Endothelial cell of umbilical vein (primary cell): ENCODE data around the gene DNAAF3. TPM values are rescaled to one million over a fixed set of nuclear protein-coding genes. Genes with fewer than 3 reads are reported as not detected.

Source experiments
- BruUV-seq: library from RNA; stranded (reverse); fragments of 400-500 nt; replicated peaks from 2 replicates; lab custom pipeline; 2021; lab: Mats Ljungman, UMichigan
- CTCF ChIA-PET: fragments of 300-600, 350-600 bp; sonication (Branson Sonifier 250); formaldehyde crosslinking; loops from one replicate; lab custom pipeline; 2021; ENCODE audit warnings: antibody characterized with exemption, inconsistent platforms; lab: Charles Lee
- POLR2A ChIA-PET: fragments of 300-600, 350-600 bp; sonication (Branson Sonifier 250); formaldehyde crosslinking; loops from one replicate; lab custom pipeline; 2021; ENCODE audit warnings: antibody characterized with exemption, inconsistent platforms; lab: Charles Lee
- DNase-seq: peaks from one replicate; pipeline ENCODE4 v3.0.0-alpha.2; 2011; ENCODE audit warnings: low read depth, low spot score
- FAIRE-seq: peaks from 2 replicates; lab custom pipeline; 2011; peaks lifted over from hg19 to GRCh38; lab: Jason Lieb, UNC
- H2AFZ ChIP-seq: 2 replicates; pipeline ENCODE4 v1.6.0; 2012; ENCODE audit warnings: low read depth, low read length, control low read depth, inconsistent platforms
- H3K27ac ChIP-seq: 2 replicates; pipeline ENCODE4 v1.5.1; 2011; ENCODE audit warnings: low read depth, mild to moderate bottlenecking, control low read depth, low read length, moderate library complexity; ENCODE audit not compliant: insufficient read depth
- H3K27me3 ChIP-seq, 2 experiments: 2 replicates each; pipeline versions ENCODE4 v1.6.0 to v1.6.1; 2011; ENCODE audit warnings: low read length in 2 of 2, mixed read lengths in 1 of 2; ENCODE audit not compliant: control insufficient read depth in 2 of 2, insufficient read depth in 2 of 2
- H3K36me3 ChIP-seq, 2 experiments: 2 replicates in 1 of 2; 3 replicates in 1 of 2; pipeline ENCODE4 v1.5.1; 2011; ENCODE audit warnings: low read length in 2 of 2, mild to moderate bottlenecking in 1 of 2, moderate library complexity in 1 of 2; ENCODE audit not compliant: control insufficient read depth in 2 of 2, insufficient read depth in 2 of 2; ENCODE audit errors: extremely low read depth in 1 of 2
- H3K4me1 ChIP-seq: 3 replicates; pipeline ENCODE4 v1.5.1; 2011; ENCODE audit warnings: mild to moderate bottlenecking, low read length; ENCODE audit not compliant: control insufficient read depth, insufficient read depth; ENCODE audit errors: extremely low read depth
- H3K4me2 ChIP-seq: 2 replicates; pipeline ENCODE4 v1.6.1; 2011; ENCODE audit warnings: low read length, control low read depth, mixed read lengths; ENCODE audit not compliant: insufficient read depth
- H3K4me3 ChIP-seq, 3 experiments: fragments of 200-600 bp in 1 of 3; sonication (generic), shearing (Covaris generic) in 1 of 3; replicated peaks in 1 of 3; 2 replicates each; pipeline ENCODE4 v1.5.1; 2011 to 2016; ENCODE audit warnings: control low read depth in 3 of 3, low read length in 3 of 3, mild to moderate bottlenecking in 2 of 3, inconsistent platforms in 1 of 3, low read depth in 1 of 3, moderate library complexity in 1 of 3; ENCODE audit not compliant: insufficient read depth in 1 of 3
- H3K79me2 ChIP-seq: 2 replicates; pipeline ENCODE4 v1.6.0; 2012; ENCODE audit warnings: low read length, inconsistent platforms; ENCODE audit not compliant: control insufficient read depth, insufficient read depth
- H3K9ac ChIP-seq: replicated peaks from 2 replicates; pipeline ENCODE3; 2011; ENCODE audit warnings: low read length, control low read depth; ENCODE audit not compliant: insufficient read depth; ENCODE audit errors: extremely low read depth
- H3K9me1 ChIP-seq: replicated peaks from 3 replicates; pipeline ENCODE4 v1.6.0; 2011; ENCODE audit warnings: mild to moderate bottlenecking, low read length; ENCODE audit not compliant: control insufficient read depth, insufficient read depth; ENCODE audit errors: extremely low read depth
- H3K9me3 ChIP-seq: replicated peaks from 2 replicates; pipeline ENCODE4 v1.5.1; 2012; ENCODE audit warnings: low read length, inconsistent platforms; ENCODE audit not compliant: control insufficient read depth, insufficient read depth
- H4K20me1 ChIP-seq: replicated peaks from 2 replicates; pipeline ENCODE3; 2011; ENCODE audit warnings: mild to moderate bottlenecking, low read length; ENCODE audit not compliant: control insufficient read depth, insufficient read depth; ENCODE audit errors: extremely low read depth
- EZH2 ChIP-seq: IDR thresholded peaks from 2 replicates; pipeline ENCODE4 v1.6.1; 2012; ENCODE audit warnings: borderline replicate concordance, low read depth, mild to moderate bottlenecking, moderate library complexity, low read length, inconsistent platforms; ENCODE audit not compliant: severe bottlenecking
- FOS ChIP-seq: IDR thresholded peaks from 2 replicates; pipeline ENCODE4 v1.6.1; 2011; ENCODE audit warnings: mild to moderate bottlenecking, low read length, moderate library complexity, borderline replicate concordance; ENCODE audit not compliant: insufficient read depth
- GATA2 ChIP-seq: IDR thresholded peaks from 2 replicates; pipeline ENCODE4 v1.7.0; 2011; ENCODE audit warnings: low read depth, mild to moderate bottlenecking, moderate library complexity, mixed read lengths, low read length; ENCODE audit not compliant: insufficient read length, insufficient read depth
- JUN ChIP-seq: IDR thresholded peaks from 2 replicates; pipeline ENCODE4 v1.6.1; 2011; ENCODE audit warnings: borderline replicate concordance, low read depth; ENCODE audit not compliant: insufficient read length, insufficient read depth
- MYC ChIP-seq: IDR thresholded peaks from one replicate; pipeline ENCODE4 v1.6.1; 2011; ENCODE audit warnings: mild to moderate bottlenecking, low read depth, low read length
- POLR2A ChIP-seq: IDR thresholded peaks from 2 replicates; pipeline ENCODE4 v1.6.1; 2012; ENCODE audit warnings: low read depth, mild to moderate bottlenecking, control low read depth, low read length
- POLR2AphosphoS5 ChIP-seq: IDR thresholded peaks from 2 replicates; pipeline ENCODE4 v1.6.1; 2012; ENCODE audit warnings: low read depth, mild to moderate bottlenecking, control low read depth, low read length, moderate library complexity; ENCODE audit not compliant: insufficient read depth
- dilution Hi-C: fragments of 300-500 bp; cut with MboI; formaldehyde crosslinking; loops from one replicate; pipeline ENCODE4 v1.15.0; 2019; ENCODE audit warnings: low sequenced_read_pairs; ENCODE audit not compliant: extremely low pct_ligation_motif_present
- intact Hi-C: fragments of 100-400 bp; cut with micrococcal nuclease; formaldehyde crosslinking; loops from one replicate; pipeline ENCODE4 v1.10.0; 2022
- polyA plus RNA-seq, 4 experiments: library from polyadenylated mRNA; depleted of rRNA in 3 of 4; stranded (reverse) in 3 of 4; unstranded in 1 of 4; fragments of >200 nt; gene quantifications; 2 replicates each; pipeline versions ENCODE4 v1.2.1 to v1.2.3, GENCODE V29; 2011 to 2012; ENCODE audit warnings: missing spikeins in 1 of 4
- total RNA-seq: library from RNA; stranded (reverse); gene quantifications from 2 replicates; pipeline ENCODE4 v1.2.3, GENCODE V29; 2021
- TF ChIP-seq, protein P1 (sequence below): IDR thresholded peaks from 2 replicates; pipeline ENCODE4 v1.6.1; 2011; ENCODE audit not compliant: insufficient read depth, insufficient read length
- TF ChIP-seq, protein P2 (sequence below), 2 donors: IDR thresholded peaks; 1 replicate in 1 of 2; 2 replicates in 1 of 2; pipeline ENCODE4 v1.5.1; 2011; ENCODE audit warnings: low read length in 2 of 2, mild to moderate bottlenecking in 2 of 2, moderate library complexity in 2 of 2, control low read depth in 1 of 2, inconsistent platforms in 1 of 2, low read depth in 1 of 2; ENCODE audit not compliant: insufficient read depth in 1 of 2; ENCODE audit errors: extremely low read depth in 1 of 2

Gene DNAAF3
- total and polyA plus RNA-seq, 2 donors (not counting 3 experiments of a cell fraction or from before 2014, with no cell fraction given): 0.62 to 0.75 TPM

DNA sequence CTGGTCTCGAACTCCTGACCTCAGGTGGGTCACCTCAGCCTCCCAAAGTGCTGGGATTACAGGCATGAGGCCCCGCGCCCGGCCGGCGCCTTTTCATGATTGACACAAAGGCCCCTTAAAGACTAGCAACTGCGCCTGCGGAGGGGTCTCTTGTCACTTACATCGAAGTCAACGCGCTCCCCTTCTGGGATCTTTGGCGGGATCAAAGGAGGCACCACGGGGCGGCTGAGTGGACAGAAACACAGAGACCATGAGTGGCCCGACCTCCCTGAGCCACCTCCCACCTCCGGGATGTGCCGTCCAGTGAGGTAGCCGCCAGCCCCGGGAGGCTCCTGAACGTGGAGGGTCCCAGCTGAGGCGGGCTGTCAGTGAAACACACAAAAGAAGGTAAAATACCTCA is 24.7 kb downstream of the DNAAF3 start:
- no peaks in the 10 kb centered on the region for H3K9me1 ChIP-seq
- H3K27ac ChIP-seq: no peak overlapping the region
- H3K4me1 ChIP-seq: no peaks in the 10 kb centered on the region
- no peak overlapping the region for H3K4me3 ChIP-seq
- peak overlapping the region; percentile 4 for H2AFZ ChIP-seq
- H4K20me1 ChIP-seq: no peaks in the 10 kb centered on the region
- DNase-seq: no peak
- H3K9ac ChIP-seq: no peak overlapping the region
- FAIRE-seq: no peak
- peaks cover 4 to 5% of the 10 kb centered on the region in 2 experiments for H3K27me3 ChIP-seq
- ChIA-PET CTCF (interaction anchor here (0.6 to 4.5 kb wide), 51 partner anchors 9 to 939 kb away, joined by 3 to 90 read pairs (median 4); partner anchors contain the start of genes DNAAF3, ISOC2, KMT5C and NAT14), POLR2A (interaction anchor here (0.7 kb wide), 1 partner anchor 18 kb away, joined by 3 read pairs; no protein-coding TSS in a partner anchor)
- no peaks in the 10 kb centered on the region for H3K79me2 ChIP-seq
- intact Hi-C loops (loop anchor here (1.0 to 10.0 kb wide), 8 partner anchors 19 to 491 kb away; partner anchors contain the start of genes RPL28 and TMEM238), dilution Hi-C loops (no loop called here)
- H3K36me3 ChIP-seq: no peaks in the 10 kb centered on the region
- TF ChIP-seq POLR2AphosphoS5 (no peak), MYC (no peak), FOS (no peak), GATA2 (no peak), POLR2A (no peak), EZH2 (no peak), JUN (no peak)
- TF ChIP-seq, protein P1, sequence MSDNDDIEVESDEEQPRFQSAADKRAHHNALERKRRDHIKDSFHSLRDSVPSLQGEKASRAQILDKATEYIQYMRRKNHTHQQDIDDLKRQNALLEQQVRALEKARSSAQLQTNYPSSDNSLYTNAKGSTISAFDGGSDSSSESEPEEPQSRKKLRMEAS: no peak
- TF ChIP-seq, protein P2, sequence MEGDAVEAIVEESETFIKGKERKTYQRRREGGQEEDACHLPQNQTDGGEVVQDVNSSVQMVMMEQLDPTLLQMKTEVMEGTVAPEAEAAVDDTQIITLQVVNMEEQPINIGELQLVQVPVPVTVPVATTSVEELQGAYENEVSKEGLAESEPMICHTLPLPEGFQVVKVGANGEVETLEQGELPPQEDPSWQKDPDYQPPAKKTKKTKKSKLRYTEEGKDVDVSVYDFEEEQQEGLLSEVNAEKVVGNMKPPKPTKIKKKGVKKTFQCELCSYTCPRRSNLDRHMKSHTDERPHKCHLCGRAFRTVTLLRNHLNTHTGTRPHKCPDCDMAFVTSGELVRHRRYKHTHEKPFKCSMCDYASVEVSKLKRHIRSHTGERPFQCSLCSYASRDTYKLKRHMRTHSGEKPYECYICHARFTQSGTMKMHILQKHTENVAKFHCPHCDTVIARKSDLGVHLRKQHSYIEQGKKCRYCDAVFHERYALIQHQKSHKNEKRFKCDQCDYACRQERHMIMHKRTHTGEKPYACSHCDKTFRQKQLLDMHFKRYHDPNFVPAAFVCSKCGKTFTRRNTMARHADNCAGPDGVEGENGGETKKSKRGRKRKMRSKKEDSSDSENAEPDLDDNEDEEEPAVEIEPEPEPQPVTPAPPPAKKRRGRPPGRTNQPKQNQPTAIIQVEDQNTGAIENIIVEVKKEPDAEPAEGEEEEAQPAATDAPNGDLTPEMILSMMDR (IDR thresholded peaks at IDR 0.05; ENCODE audit: extremely low read depth in 1 of 2, insufficient read depth in 1 of 2, low read depth in 1 of 2, low read length in 2 of 2): no peak
- H3K9me3 ChIP-seq: no peaks in the 10 kb centered on the region
- no TSS peak for BruUV-seq
- H3K4me2 ChIP-seq: no peak overlapping the region
